ENCODE data around the gene ITGAL.
"Not testable (repeated sequence)": the region's sequence is repeated elsewhere in the genome, so short reads cannot be mapped to it uniquely, and the experiment has no call there.

ITGAL gene

DNA sequence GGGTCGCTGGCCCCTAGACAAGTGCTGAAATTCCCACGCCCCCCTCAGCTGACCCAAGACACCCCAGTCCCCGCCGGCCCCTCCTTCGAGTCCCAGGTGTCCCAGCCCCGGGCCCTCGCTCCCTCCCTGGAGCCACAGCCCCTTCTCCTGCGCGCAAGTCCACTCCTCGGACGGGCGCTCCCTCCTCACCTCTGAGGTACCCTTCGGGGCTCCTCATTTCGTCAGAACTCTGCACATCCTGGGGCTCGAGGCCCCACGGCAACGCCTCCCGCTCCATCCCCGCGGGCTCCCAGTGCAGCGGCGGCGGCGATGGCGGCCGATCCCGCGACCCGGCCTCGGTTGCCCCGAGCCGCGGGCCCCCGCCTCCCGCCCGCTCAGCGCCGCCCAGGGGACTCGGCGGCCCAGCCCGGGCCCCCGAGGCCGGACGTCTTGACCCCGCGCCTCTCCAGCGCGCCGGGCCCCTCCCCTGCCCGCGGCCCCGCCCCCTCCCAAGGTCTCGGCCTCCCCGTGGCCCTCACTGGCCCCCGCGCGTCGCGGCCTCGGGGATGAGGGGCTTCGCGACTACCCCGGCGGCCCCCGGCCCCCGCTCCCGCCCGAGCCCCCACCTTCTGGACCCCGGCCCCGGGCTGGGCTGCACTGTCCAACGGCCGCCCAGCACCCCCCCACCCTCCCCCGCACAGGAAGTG lies 53.7 kb downstream of the ITGAL start, which contains the start of gene ZNF768:
TSS of gene ZNF768 (minus strand) at position 430 of the 686 bp plus-strand sequence. CDS start at position 277, 153 bp downstream.
- DNase-seq (ENCODE audit: low read depth, low spot score) = peak; percentile 60

DNA sequence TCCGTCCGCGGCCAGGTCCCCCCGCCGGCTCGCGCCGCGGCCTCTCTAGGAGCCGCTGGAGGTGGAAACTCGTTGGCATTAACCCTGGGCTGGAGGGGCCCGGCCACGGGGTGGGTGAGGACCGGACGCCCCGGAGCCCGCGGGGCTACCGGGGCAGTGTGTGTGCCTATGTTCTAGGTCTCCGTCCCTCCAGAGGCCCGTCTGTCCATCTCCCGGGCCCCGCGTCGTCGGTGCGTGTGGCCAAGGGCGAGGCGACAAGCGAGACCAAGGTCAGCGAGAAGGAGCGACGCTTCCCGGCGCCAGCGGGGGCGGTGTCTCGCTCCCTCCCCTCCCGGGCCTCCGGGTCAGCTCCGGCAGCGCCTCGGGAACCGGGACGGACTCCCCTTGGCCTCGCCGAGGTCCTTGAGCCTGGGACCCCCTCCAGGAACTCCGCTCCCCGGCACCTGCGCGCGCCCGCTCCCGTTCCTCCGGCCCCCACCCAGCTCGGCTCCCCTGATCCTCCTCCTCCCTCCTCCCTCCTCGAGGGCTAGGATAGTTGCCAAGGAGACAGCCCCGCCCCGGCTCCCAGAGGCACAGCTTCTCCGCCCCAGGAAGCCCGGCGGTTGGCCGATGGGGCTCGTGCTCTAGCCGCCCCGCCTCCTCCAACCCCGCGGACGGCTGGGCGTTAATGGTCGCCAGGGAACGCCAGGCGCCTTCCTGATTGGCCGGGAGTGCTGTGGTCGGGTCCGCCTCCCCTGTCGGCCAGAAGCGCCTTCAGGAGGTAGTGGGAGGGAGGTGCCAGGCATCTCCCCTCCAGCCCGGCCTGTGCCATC lies 54.5 kb downstream of the ITGAL start:
- peak; percentile 99 for DNase-seq (ENCODE audit: low read depth, low spot score)

DNA sequence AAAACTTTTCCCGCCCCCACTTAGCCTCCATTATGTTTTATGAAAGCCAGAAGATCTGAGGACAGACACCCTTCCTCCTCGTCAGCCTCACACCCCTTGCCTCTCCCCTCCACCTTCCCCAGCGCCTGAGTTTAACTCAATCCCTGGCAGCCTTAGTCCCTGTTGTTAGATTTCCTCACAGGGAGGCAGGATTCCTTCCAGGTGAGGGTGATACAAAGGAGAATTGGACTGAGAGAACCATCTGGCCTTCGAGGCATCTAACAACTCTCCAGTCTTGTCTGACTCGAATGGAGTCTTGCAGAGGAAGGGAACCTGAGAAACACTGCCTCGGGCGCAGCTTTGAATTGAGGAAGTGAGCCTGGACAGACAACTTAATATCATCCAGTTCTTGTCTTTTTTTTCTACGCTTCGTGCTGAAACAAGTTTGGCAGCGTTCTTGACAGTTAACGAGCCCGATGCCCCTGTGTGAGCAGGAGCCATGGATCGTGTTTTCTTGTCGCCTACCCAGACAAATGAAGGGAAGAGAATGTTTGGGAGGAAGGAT lies 55.2 kb downstream of the ITGAL start:
- peak; percentile 87 for DNase-seq (ENCODE audit: low read depth, low spot score)

DNA sequence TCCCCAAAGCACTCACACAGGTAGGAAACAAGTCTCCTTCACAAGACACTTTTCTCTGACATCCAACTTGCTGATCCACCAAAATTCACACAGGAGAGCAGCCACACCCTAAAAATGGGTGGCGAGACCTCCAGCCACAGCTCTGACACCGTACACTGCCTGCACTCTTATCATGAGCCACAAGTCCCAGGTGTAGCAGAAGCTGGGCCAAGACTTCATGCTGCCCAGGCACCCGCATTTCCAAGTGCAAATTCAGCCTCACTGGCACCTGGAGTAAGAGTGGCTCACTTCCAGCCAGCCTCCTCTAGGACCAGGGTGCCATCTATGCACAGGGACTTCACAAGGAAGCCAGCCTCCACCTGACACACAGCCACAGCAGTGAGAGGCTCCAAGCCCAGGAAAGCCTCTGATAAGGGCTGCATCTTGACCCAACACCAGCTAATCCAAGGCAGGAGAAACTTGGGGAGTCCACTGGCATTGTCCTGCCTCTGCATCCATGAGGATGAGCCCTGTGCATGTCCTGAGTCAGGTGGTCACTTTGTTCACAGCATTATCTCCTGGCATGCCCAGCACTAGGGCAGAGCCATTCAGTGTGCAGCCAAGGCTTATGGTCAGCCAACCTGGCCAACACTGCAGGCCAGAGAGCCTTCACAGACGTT lies 56.4 kb downstream of the ITGAL start:
- no peak for DNase-seq (ENCODE audit: low read depth, low spot score)

DNA sequence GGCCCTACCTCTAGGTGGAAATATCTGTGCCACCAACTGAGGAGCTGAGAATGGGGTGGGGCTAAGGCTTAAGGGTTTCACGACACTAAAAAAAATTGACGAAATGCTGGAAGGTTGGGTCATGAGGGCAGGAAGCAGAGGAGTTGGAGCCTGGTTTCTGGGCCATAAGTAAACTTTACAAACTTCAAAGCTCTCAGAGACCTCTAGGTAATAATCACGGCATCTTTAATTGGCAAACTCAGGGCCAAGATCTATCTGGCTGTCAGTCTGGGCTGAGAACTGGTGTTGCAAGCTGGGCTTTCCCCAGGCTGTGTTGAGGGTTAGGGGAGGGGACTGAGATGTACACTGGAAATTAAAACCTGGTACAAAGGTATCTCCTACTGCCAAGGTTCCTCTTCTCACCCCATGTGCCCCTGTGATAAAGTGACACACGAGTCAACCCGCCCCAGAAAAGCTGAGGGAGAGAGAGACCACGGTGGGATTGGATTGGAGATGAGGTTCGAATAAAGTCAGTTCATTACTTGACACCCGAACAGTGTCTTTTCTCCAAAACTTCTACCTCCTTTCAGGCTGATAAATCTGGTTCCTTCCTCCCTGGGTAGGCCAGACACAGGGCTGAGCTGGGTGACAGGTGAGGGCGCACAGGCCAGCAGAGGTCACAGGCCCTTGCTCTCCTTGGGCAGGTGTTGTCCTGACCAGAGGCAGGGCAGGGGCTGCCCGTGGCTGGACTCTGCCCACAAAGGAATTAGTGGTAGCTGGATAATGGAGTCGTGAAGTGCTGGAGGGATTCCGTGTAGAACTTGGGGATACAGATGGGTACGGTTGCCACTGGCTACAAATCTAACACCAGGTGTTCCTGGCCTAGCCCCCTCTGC lies 57.9 kb downstream of the ITGAL start:
- no peak for DNase-seq (ENCODE audit: low read depth, low spot score)

DNA sequence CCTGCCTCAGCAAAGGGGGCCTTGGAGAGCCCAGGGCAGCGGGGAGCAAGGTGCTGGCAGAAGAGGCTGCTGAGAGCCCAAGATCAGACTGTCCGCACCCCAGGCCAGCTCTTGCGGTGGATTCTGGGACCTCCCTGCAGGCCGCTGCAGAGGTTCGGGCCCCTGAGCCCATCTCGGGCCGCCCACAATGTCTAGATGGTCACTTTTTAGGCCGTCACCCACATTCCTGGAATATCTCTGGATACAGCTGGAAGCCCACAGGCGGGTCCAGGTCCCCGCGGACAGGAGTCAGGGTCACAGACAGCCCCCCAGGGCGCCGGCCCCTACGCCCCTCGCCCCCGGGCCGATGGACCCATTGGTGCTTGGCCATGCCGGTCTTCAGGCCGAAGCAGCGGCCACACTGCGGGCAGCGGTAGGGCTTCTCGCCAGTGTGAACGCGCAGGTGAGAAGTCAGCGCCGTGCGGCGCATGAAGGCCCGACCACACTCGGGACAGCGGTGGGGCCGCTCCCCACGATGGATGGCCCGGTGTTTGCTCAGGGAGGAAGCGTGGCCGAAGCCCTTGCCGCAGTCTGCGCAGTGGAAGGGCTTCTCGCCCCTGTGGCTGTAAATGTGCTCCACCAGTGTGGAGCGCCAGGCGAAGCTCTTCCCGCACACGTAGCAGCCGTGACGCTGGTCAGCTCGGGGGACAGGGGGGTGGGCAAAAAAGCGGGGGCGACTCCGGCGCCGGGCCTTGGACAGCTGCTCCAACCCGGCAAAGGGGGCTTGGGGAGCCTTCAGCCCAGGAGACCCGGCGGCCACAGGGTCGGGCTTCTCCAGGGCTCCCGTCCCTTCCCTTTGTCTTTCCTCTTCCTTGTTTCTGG lies 60.0 kb downstream of the ITGAL start:
- no peak for DNase-seq (ENCODE audit: low read depth, low spot score)

DNA sequence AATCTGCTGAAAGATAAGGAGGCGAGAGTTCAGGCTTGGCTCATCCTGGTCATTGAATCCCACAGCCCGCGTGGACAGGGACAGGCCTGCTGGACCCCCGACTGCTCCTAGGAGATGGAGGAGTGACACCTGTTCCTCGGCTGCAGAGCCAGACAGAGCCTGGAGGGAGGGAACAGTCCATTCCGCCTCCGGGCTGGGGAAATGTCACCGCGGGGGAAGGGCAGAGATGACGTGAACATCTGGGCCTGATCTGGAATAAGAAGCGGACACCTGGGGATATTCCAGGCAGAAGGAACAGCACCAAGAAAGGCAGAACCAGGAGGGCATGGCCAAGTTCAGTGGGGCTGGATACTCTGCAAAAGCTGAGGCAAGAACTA lies 60.6 kb downstream of the ITGAL start:
- peak; percentile 47 for DNase-seq (ENCODE audit: low read depth, low spot score)

DNA sequence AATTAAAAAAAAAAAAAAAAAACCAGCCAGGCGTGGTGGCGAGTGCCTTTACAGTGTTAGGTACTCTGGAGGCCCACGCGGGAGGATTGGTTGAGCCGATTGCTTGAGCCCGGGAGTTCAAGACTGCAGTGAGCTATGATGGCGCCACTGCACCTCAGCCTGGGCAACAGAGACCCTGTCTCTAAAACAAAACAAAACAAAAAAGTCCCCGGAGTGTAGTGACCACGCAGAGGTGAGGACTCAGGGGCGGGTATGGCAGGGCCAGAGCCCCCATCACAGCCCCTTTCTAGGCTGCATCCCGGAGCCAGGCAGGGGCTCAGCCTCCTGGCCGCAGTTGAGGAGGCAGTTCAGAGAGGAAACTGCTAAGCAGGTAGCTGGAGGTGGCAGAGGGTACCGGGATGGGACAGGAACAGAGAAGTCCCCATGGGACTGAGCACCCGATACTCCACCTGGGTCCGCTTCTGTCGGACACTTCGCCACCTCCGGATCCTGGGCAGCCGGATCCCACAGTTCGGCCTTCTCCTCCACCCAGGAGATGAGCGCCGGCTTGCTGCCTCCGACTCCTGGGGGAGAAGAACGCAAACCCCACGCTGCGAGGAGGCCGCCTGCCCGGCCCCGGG lies 61.3 kb downstream of the ITGAL start:
- DNase-seq (ENCODE audit: low read depth, low spot score) = peak; percentile 20

DNA sequence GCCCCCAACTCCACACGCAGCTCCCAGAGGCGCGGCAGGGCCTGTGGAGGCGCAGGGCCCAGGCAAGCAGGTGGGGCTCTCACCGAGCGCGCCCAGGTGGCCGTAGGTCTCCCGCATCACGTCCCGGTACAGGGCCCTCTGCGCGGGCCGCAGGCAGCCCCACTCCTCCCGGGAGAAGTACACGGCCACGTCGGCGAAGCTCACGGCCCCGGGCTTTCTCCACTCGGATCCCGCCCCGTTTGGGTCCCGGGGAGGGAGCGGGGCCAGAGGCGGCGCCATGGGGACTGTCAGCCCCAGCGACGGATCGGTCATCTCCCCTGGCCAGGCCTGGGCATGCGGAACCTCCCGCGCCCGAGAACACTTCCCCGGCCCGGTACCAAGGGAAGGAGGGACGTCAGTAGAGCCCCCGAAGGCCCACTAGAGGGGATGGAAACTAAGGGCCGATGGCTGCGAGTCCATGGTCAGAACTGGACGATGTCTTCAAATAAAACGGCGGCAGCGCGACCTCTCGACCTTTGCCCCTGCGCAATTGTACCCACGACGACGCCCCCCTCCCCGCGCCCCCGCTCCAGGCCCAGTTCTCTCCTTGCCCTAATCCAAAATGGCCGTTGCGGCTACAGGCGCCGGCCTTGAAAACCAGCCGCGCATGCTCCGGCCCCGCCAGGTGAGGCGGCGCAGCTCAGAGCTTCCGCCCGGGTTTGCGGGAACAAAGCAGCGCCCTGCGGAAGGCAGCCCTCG lies 62.0 kb downstream of the ITGAL start, which contains the start of gene ZNF747:
TSS of gene ZNF747 (minus strand) at position 491 of the 738 bp plus-strand sequence. CDS start at position 312, 179 bp downstream.
- peak; percentile 89 for DNase-seq (ENCODE audit: low read depth, low spot score)

DNA sequence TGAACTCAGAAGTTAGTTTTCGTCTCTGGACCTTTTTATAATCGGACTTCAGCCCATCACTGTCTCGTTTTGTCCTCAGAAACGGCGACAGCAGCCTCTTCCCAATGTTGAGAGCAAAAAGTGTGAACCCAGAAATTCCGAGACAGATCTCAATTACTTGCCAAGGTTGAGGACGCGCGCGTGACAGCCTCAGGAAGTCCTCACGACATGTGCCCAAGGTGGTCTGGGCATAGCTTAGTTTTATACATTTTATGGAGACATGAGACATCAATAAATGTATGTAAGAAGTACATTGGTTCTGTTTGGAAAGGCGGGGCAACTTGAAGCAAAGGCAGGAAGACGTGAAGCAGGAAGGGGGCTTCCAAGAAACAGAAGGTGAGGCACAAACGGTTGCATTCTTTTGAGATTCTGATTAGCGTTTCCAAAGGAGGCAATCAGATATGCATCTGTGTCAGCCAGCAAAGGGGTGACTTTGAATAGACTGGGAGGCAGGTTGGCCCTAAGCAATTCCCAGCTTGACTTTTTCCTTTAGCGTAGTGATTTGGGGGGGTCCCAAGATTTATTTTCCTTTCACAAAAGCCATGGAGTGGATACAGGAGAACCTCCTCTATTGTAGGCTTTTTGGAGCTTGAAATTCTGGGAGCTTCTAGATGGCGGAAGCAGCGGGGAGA lies 62.7 kb downstream of the ITGAL start:
- peak; percentile 66 for DNase-seq (ENCODE audit: low read depth, low spot score)

DNA sequence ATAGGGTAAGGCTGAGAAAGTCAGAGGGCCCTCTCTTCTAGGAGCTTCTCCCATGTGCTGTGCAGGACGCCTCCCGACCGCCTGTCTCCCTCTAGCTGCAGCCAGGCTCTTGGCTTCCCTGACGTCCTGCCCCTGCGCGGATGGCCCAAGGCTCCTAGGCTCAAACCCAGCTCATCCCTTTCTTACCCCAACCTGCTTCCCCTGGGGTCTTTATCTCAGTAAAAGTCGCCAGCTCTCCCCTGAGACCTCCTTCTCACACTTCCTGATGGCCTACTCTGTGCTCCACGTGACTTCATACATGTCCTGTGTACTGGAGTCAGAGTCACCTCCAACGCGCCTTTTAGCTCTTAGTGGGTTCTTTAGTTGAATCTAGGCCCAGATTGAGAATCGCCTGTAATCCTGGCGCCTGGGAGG lies 63.2 kb downstream of the ITGAL start:
- peak; percentile 87 for DNase-seq (ENCODE audit: low read depth, low spot score)

DNA sequence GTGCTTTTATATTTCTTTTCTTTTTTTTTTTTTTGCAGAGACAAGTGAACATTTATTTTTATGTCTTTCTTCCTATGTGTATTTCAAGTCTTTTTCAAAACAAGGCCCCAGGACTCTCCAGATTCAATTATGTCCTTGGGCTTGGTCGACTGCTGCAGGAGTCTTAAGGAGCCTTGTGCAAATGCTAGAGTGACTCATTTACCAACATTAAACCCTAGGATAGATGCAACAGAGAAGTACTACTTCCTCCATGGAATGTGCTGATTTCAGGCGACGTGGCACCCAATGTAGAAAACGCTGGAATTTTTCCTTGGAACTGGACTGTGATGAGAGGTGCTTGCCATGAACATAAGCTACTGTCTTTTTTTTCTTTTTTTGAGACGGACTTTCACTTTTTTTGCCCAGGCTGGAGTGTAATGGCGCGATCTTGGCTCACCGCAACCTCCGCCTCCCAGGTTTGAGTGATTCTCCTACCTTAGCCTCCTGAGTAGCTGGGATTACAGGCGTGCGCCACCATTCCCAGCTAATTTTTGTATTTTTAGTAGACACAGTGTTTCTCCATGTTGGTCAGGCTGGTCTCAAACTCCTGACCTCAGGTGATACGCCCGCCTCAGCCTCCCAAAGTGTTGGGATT lies 64.0 kb downstream of the ITGAL start:
- not testable (repeated sequence) for DNase-seq (ENCODE audit: low read depth, low spot score)

DNA sequence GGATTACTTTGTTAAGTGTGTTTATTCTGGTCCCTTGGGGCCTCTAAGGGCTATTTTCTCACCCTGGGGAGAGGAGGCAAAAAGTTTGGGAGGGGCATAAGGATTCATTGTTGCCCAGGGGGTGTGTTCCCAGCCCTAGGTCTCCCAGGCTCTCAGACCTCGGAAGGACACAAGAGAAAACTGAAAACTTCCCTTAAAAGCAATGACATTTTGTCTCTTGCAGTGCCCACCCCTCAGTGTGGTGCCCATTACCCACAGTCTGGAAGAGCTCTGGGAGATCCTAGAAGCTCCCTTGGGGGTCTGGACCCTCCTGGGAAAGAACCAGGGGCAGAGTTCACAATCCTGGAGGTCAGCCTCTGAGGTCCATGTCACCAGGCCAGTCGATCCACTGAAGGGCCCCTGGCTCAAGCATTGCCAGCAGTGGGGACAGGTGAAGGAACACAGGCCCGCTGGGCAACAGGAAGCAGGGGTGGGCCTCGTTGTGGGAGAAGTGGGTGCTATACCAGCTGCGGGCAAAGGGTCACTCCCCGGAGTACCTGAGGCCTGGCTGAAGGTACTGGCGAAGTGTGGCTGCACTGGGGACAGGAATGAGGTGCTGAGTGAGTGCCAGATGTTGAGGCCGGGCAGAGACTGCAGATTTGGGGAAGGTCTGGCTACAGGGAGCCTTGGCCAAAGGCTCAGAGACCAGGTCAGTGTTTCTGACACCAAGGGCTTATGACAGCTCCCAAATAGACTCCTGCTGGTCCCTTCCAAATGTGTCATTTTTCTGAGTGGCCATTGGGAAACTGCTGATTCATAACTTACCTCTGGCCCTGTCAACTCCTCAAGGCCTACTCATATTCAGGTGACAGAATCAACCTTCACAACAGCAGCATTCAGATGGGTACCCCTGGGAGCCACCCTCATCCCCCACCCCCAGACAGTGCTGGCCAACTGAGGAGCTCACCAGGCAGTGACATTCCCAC lies 66.7 kb downstream of the ITGAL start:
- DNase-seq (ENCODE audit: low read depth, low spot score) = no peak

DNA sequence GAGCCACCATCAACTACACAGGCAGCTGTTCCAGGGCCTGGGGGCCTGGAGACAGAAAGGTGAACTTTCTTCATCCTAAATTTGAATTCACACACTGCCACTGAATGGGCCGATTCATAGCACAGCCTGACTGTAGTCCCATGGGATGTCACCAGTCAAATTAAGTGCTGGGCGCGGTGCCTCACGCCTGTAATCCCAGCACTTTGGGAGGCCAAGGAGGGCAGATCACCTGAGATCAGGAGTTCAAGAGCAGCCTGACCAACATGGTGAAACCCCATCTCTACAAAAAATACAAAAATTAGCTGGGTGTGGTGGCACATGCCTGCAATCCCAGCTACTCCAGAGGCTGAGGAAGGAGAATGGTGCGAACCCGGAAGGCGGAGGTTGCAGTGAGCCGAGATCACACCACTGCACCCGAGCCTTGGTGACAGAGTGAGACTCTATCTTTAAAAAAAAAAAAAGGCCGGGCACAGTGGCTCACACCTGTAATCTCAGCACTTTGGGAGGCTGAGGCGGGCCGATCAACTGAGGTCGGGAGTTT lies 67.5 kb downstream of the ITGAL start:
- not testable (repeated sequence) for DNase-seq (ENCODE audit: low read depth, low spot score)

DNA sequence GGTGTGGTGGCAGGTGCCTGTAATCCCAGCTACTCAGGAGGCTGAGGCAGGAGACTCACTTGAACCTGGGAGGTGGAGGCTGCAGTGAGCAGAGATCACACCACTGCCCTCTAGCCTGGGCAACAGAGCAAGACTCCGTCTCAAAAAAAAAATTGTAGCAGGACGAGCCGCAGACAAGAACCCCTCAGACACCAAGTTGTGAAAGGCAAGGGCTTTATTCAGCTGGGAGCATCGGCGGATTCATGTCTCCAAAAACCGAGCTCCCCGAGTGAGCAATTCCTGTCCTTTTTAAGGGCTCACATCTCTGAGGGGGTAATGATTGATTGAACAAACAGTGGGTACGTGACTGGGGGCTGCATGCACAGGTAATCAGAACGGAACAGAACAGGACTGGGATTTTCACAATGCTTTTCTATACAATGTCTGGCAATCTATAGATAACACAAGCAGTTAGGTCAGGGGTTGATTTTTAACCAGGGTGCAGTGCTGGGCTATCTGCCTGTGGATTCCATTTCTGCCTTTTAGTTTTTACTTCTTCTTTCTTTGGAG lies 68.4 kb downstream of the ITGAL start:
- DNase-seq (ENCODE audit: low read depth, low spot score) = not testable (repeated sequence)
